Activated CD4-positive, CD25-positive, alpha-beta regulatory T cell treated with anti-CD3 and anti-CD28 coated beads, Interleukin-2, amount 50 U/mL, for 16 hours (primary cell): ENCODE data around the gene KIFAP3.
"Not testable (repeated sequence)": the region's sequence is repeated elsewhere in the genome, so short reads cannot be mapped to it uniquely, and the experiment has no call there.

Experiments used
- DNase-seq: peaks from one replicate; pipeline ENCODE4 v3.0.0-alpha.2; 2020; ENCODE audit warnings: low read depth, low spot score

KIFAP3 gene

GRCh38 chr1:170074250-170075157 lies at the start of gene KIFAP3:
Gene KIFAP3 (minus strand): TSS chr1:170074695. CDS start chr1:170074467, 228 bp downstream.
- peak; percentile 88 for DNase-seq

- DNase-seq: no peak
Measured at GRCh38 chr1:170122366-170122765, 47.9 kb upstream of the KIFAP3 start.

- DNase-seq: no peak
Measured at GRCh38 chr1:170114906-170115305, 40.4 kb upstream of the KIFAP3 start.

GRCh38 chr1:170113140-170113539 lies 38.6 kb upstream of the KIFAP3 start:
- not testable (repeated sequence) for DNase-seq

GRCh38 chr1:170097449-170097948 lies 23.0 kb upstream of the KIFAP3 start:
- no peak for DNase-seq

GRCh38 chr1:170096806-170097340 lies 22.4 kb upstream of the KIFAP3 start:
- DNase-seq: no peak

- DNase-seq: no peak
Measured at GRCh38 chr1:170095976-170096748, 21.7 kb upstream of the KIFAP3 start.

GRCh38 chr1:170094697-170095616 lies 20.5 kb upstream of the KIFAP3 start:
- not testable (repeated sequence) for DNase-seq

GRCh38 chr1:170086399-170087032 lies 12.0 kb upstream of the KIFAP3 start:
- no peak for DNase-seq

- DNase-seq: no peak
Measured at GRCh38 chr1:170085091-170085490, 10.6 kb upstream of the KIFAP3 start.

- no peak for DNase-seq
Measured at GRCh38 chr1:170078610-170079189, 4.2 kb upstream of the KIFAP3 start.

GRCh38 chr1:170077926-170078325 lies 3.4 kb upstream of the KIFAP3 start:
- no peak for DNase-seq

GRCh38 chr1:170076952-170077351 lies 2.5 kb upstream of the KIFAP3 start:
- DNase-seq: not testable (repeated sequence)

GRCh38 chr1:170076199-170076598 lies 1.7 kb upstream of the KIFAP3 start:
- DNase-seq: no peak

- DNase-seq: no peak
Measured at GRCh38 chr1:170075186-170075585, 691 bp upstream of the KIFAP3 start.

- DNase-seq: no peak
Measured at GRCh38 chr1:170073893-170074249, 624 bp downstream of the KIFAP3 start.

GRCh38 chr1:170071378-170071777 lies 3.1 kb downstream of the KIFAP3 start:
- no peak for DNase-seq

GRCh38 chr1:170068923-170069322 lies 5.6 kb downstream of the KIFAP3 start:
- DNase-seq: no peak

GRCh38 chr1:170067253-170067819 lies 7.2 kb downstream of the KIFAP3 start:
- DNase-seq: no peak

GRCh38 chr1:170064821-170065220 lies 9.7 kb downstream of the KIFAP3 start:
- DNase-seq: no peak
